HG03196 (cell line): ENCODE data around the gene MSMB.
"Not testable (repeated sequence)": the region's sequence is repeated elsewhere in the genome, so short reads cannot be mapped to it uniquely, and the experiment has no call there.

ENCODE experiments used
- ATAC-seq: cut with Tn5 transposase; IDR thresholded peaks from one replicate; pipeline ENCODE4 v1.9.1; 2021; ENCODE audit not compliant: unreplicated experiment

Gene MSMB

DNA sequence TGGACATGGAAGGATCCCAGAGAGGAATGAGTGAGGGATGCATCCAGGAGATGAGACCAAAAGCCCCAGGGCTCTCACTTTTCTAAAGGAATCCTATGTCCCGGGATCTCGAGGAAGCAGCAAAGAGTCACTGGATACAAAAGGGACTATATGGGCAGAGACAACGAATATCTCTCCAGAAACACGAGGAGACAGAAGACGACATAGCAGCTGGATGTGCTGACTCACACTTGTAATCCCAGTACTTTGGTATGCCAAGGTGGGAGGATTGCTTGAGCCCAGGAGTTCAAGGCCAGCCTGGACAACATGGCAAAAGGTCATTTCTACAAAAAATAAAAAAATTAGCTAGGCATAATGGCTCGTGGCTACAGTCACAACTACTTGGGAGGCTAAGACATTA, 24.7 kb upstream of the MSMB start:
- no peak for ATAC-seq

DNA sequence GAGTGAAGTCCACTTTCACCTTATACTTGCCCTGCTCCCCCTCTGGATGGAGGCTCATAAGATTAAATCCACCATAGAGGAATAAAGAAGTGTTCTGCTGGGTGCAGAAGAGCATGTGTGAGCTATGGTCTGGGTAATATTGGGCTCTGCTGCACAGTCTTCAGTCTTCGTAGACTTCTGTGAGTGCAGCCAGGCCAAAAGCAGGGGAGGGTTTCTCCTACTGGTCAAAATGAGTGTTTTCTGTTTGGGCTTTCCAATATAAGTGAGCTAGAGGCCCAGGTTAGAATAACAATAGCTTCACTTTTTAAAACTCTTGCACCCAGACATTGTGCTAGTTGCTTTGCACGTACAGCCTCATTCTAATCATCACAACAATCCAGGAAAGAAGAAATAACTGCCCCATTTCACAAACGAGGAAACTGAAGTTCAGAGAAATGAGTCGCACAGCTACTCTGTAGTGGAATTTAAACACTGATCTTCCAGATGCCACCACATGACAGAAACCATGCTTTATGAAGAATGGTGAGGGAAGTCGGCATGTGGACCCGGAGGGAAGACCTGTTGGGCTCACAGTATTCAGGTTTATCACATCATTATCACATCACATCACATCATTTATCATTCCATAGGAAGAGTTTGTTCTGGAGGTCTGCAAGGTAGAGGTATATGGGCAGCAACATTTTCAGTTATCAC, 23.8 kb upstream of the MSMB start:
- no peak for ATAC-seq

GRCh38 chr10:46068905-46069304, 22.8 kb upstream of the MSMB start:
- no peak for ATAC-seq

DNA sequence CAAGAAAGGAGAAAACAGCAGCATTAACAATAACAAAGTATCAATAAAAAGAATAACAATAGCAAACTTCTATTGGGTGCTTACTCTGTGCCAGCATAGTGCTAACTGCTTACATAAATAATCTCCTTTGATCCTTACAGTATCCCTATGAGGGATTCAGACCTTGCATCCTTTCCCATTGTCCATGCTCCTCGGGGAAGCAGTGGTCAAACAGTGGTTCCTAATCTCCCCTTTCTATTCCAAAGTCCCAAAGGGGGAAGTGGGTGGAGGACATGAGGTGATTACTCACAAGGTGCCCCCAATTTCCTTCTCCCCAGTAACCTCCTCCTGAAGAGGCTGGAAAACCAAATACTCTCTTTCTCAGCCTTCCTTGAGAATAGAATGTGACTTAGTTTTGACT, 22.0 kb upstream of the MSMB start:
- ATAC-seq: no peak

DNA sequence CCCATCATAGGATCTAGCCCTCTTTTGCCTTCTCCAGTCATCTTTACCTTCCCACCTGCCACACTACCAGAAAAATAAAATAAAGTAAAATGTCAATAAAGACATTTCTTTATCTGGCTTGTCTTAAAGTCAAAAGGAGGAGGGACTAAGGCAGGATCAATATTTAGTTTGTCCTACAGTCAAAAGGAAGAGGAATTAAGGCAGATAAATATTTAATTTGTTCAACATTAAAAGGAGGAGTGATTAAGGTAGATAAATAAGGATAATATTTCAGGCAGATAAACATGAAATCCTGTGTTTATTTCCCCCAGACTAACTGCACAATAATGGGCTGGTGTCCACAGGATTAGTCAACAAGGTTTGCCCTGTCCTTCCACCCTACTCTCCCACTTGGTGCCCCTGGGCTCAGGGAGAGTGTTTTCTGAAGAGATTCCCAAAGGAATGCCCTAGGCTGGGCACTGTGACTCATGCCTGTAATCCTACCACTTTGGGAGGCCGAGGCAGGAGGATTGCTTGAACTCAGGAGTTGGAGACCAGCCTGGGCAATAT, 18.3 kb upstream of the MSMB start:
- ATAC-seq: no peak

DNA sequence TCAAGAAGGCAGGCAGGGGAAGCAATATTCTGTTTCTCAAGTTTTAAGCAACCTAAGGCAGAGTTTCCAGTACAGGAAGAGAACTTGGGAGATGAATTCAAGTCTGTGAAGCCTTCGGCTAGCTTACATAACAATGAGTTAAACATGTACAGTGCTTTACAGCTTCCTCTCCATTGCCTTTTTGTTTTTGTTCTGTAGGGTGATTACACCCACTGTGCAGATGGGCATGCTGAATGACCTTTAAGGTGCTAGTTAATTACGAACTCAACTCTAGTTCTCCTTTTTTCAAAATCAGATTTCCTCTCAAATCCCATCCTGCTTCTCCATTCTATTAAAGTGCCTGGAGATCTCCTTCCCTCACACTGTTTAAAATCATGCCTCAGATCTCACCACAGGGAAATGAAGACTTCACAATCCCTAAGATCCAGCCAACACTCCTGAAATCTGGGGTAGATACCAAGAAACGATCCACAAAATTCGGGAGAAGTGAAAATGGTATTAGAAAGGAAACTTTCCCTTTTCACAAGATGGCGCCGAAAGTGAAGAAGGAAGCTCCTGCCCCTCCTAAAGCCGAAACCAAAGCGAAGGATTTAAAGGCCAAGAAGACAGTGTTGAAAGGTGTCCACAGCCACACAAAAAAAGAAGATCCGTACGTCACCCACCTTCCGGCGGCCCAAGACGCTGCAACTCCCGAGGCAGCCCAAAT, 16.8 kb upstream of the MSMB start:
- ATAC-seq: no peak

DNA sequence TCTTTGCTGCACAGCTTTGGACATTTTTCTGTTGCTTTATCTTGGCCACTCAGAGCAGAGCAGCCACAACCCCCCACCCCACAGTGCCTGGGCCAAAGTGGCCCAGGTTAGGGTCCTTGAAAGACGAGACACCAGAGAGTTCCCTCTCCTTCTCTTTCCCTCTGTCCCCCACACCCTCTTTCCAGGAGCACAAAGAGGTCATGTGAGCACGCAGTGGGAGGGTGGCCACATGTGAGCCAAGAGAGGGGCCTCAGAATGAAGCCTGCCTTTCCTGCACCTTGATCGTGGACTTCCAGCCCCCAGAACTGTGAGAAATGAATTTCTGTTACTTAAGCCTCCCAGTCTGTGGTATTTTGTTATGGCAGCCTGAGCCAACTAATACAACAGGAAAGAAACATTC, 14.6 kb upstream of the MSMB start:
- ATAC-seq: no peak

GRCh38 chr10:46057927-46058326, 11.9 kb upstream of the MSMB start:
- ATAC-seq: not testable (repeated sequence)

GRCh38 chr10:46057038-46057437, 11.0 kb upstream of the MSMB start:
- ATAC-seq: no peak

- ATAC-seq: no peak
Measured at GRCh38 chr10:46055771-46056170, 9.7 kb upstream of the MSMB start.

- ATAC-seq: no peak
Measured at GRCh38 chr10:46053534-46054434, 7.7 kb upstream of the MSMB start.

GRCh38 chr10:46052791-46053375, 6.8 kb upstream of the MSMB start:
- no peak for ATAC-seq

DNA sequence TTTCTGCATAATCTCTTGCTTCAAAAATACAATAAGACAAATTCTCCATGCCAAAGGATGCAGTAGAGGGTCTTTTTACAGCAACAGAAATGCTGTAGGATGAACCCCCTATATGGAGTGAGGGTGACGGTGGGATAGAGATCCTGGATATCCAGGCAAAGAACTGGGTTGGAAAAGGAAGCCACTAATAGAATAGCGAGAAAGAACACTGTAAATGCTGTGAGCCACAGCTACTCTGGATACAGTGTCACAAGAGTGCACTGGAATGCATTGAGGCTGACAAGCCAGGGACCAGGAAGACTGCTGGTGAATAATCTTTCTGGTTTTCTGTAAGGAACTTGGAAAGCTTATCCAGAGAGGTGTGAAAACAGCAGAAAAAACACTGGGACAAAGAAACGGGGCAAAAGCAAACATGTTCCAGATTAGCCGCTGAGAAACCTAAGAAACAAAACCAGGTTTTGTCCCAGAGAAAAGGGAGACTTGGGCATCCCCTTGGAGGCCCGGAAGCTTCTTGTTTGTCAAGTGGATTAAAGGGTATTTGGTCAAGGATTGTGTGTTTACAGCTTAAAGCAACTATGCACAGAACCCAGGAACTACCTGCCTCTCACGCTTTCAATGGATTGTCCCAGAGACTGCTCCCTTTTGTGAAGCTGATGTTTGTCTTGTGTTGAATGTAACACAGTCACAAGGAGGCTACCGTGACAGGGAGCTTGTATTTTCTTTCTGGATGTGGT, 6.2 kb upstream of the MSMB start:
- no peak for ATAC-seq

- no peak for ATAC-seq
Measured at GRCh38 chr10:46050941-46051623, 5.0 kb upstream of the MSMB start.

DNA sequence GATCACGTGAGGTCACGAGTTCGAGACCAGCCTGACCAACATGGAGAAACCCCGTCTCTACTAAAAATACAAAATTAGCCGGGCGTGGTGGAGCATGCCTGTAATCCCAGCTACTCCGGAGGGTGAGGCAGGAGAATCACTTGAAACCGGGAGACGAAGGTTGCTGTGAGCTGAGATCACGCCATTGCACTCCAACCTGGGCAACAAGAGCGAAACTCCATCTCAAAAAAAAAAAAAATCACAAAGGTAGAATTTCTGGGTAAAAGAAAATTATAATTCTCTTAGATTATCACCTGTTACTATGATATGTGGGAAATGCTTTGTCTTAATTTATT, 3.4 kb upstream of the MSMB start:
- not testable (repeated sequence) for ATAC-seq

DNA sequence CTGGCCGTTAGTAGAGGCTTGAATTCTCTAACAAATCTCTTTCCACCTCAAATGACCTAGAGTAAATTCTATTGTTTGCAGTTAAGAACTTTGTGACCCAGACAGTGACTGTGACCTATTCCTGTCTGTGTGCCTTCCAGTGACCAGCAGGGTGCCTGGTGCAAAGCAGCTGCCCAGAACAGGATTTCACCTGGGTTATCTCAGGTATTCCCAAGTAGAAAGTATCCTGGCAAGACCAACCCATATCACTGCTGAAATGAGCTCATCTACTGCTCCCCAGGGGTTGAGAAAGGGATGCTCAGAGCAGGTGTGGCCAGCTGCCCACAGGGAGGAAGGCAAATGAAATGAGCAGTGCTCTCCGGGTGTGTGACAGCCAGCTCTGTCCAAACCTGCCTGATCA, 2.1 kb upstream of the MSMB start:
- no peak for ATAC-seq

- ATAC-seq: no peak
Measured at GRCh38 chr10:46042527-46042926, 3.5 kb downstream of the MSMB start.

DNA sequence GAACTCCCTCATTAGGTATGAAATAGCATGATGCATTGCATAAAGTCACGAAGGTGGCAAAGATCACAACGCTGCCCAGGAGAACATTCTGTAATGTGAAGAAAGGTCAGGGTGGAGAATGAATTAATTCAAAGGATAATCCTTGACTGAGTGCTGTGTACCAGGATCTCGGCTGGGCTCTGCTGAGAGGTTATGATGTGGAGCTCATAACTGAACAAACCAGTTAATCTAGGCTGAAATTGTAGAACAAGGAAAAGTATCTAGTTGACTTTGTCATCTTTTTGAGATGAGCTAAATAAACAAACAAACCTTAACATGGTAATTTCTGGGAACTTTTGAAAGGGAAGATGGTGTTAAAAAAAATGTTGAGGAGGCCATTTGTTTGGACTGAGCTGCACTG, 6.1 kb downstream of the MSMB start:
- no peak for ATAC-seq

DNA sequence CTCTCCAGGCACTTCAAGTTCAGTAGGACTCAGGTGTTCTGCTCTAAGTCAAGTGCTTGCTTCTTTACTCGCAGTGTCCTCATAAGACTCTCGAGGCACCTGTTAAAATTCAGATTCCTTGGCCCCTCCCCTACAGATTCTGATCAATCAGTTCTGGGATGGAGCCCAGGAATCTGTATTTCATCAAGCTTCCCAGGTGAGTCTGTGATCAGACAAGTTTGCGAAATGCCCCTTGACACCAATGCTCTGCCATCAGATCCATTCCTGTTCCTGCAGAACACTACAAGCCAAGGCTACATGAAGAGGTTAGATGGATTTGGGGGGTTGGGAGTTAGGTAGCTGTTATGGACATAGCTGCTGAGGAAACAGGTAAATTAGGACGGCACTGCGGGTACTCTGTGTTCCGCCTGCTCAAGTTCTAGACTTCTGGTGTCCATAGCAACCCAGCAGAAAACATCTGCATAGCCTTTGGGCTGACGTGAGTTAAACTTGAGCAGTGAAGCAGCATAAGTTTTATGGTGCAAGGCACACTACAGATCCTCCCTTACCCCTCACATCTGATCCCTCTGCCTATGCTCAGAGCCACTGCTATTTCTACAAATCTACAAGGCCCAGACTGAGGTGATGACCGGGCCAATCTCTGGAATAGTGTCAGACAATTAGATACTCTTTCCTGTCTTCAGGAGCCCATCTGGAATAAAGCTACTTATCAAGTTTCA, 8.8 kb downstream of the MSMB start:
- no peak for ATAC-seq
